ENCODE results near the gene SPATA31E1.
"Not testable (repeated sequence)": the region's sequence is repeated elsewhere in the genome, so short reads cannot be mapped to it uniquely, and the experiment has no call there.

The SPATA31E1 gene

GRCh38 chr9:87885484-87886189, 3.0 kb downstream of the SPATA31E1 start:
- no peak for DNase-seq (ENCODE audit: low read depth in 2 of 2)

- DNase-seq (ENCODE audit: low read depth in 2 of 2), result no peak
Observed at GRCh38 chr9:87886210-87886932, 3.7 kb downstream of the SPATA31E1 start.

DNA sequence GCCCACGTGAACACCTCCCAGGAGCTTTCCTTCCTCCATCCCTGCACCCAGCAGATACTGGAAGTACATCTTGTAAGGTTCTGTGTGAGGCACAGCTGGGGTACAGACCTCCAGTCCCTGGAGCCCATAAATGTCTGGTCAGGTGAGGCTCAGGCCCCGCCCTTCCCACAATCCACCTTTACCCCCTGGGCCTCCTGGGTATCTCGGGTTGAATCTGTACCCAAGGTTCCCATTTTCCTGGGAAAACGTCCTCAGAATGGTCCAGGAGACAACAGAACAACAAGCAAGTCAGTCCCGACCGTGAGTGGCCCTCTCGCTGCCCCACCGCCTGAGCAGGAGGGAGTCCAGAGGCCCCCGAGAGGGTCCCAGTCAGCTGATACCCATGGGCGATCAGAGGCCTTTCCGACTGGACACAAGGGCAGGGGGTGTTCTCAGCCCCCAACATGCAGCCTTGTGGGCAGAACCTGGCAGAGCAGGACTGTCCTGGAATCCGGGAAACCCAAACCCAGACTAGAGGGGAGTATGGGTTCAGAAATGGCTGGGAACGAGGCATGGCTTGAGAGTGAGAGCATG, 4.3 kb downstream of the SPATA31E1 start:
- DNase-seq (ENCODE audit: low read depth in 2 of 2), result no peak

GRCh38 chr9:87887661-87888480, 5.2 kb downstream of the SPATA31E1 start:
- no peak for DNase-seq (ENCODE audit: low read depth in 2 of 2)

- no peak for DNase-seq (ENCODE audit: low read depth in 2 of 2)
Observed at GRCh38 chr9:87888501-87888900, 5.8 kb downstream of the SPATA31E1 start.

GRCh38 chr9:87889065-87889881, 6.6 kb downstream of the SPATA31E1 start:
- no peak for DNase-seq (ENCODE audit: low read depth in 2 of 2)

DNA sequence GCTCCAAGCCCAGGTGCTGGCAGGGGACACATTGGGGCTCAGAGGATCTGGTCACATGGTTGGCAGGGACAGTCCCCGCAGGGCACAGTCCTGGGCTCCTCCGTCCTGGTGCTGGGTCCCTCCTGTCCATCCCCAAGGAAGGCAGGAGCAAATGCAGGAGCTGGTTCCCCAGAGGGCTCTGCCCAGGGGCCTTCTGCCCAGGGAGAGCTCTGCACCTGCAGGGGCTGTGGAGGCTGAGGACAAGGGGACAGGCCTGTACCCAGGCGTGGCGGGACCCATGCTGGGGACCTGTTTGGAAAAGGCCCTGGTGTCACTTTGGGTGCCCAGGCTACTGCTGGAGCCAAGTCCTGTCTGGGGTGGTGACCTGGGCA, 7.2 kb downstream of the SPATA31E1 start:
- no peak for DNase-seq (ENCODE audit: low read depth in 2 of 2)

DNA sequence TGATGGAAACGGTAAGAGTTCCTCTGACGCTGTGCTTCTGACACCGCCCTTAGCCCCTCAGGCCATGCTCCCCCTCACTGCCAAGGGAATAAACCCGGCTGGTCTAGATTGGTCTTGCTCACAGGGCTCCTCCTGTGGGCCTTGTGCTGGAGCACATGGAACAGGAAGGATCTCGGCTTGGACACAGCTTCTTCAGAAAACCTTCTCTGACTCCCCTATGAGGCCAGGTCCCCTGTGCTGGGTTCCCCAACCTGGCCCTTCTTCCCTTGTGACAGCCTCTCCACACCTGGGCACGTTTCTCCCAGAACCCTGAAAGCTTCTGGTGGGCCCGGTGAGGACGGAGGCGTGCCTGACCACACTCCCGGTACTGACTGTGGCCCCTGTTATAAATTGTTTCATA, 8.2 kb downstream of the SPATA31E1 start:
- no peak for DNase-seq (ENCODE audit: low read depth in 2 of 2)

- DNase-seq (ENCODE audit: low read depth in 2 of 2), result no peak
Observed at GRCh38 chr9:87891754-87892153, 9.1 kb downstream of the SPATA31E1 start.

DNA sequence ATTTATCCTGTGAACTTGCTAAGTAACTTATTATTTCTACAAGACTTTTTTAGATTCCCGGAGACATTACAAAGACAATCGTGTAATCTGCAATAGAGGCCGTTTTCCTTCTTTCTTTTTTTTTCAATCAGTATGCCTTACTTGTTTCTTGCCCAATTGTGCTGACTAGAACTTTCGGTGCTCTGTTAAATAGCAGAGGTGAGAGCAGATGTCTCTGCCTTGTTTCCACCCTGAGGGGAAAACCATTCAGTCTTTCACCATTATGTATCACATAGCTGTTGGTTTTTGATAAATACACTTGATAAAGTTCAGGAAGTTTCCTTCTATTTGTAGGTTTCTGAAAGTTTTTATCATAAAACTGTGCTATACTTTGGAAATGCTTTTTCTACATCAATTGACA, 10.3 kb downstream of the SPATA31E1 start:
- no peak for DNase-seq (ENCODE audit: low read depth in 2 of 2)

DNA sequence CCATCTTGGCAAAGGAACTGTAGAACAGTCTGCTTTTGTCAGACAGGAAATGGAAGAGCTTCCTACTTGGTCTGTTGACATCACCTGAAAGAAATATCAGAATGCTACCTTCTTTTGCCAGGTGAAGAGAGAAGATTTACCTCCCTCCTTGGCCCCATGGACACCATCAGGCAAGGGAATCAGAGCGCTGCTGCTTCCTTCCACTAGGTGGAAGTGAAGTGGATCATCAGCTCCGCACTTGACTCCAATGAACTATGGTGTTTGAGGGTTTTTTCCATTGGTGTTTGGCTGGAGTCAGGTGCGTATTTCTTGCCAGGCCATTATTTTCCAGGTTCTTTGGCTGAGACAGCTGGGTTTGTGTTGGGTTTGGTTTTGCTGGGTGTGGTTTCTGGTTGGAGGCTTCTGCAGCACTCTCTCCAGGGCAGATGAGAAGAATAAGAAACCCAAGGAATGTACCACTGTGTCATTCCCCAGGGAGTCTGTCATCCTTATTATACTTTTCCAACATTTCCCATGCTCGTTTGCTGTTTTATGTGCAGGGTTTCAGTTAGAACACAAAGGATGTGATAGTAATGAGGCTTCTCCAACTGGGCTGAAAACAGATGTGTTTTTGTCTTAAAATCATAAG, 12.4 kb downstream of the SPATA31E1 start:
- DNase-seq (ENCODE audit: low read depth in 2 of 2), result no peak

- DNase-seq (ENCODE audit: low read depth in 2 of 2), result no peak
Observed at GRCh38 chr9:87896891-87897290, 14.2 kb downstream of the SPATA31E1 start.

GRCh38 chr9:87898151-87898550, 15.5 kb downstream of the SPATA31E1 start:
- DNase-seq (ENCODE audit: low read depth in 2 of 2), result no peak

DNA sequence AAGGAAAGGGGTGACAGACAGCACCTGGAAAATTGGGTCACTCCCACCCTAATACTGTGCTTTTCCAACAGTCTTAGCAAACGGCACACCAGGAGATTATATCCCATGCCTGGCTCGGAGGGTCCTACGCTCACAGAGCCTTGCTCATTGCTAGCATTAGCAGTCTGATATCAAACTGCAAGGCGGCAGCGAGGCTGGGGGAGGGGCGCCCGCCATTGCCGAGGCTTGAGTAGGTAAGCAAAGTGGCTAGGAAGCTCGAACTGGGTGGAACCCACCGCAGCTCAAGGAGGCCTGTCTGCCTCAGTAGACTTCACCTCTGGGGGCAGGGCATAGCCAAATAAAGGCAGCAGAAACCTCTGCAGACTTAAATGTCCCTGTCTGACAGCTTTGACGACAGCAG, 19.7 kb downstream of the SPATA31E1 start:
- DNase-seq (ENCODE audit: low read depth in 2 of 2), result not testable (repeated sequence)

DNA sequence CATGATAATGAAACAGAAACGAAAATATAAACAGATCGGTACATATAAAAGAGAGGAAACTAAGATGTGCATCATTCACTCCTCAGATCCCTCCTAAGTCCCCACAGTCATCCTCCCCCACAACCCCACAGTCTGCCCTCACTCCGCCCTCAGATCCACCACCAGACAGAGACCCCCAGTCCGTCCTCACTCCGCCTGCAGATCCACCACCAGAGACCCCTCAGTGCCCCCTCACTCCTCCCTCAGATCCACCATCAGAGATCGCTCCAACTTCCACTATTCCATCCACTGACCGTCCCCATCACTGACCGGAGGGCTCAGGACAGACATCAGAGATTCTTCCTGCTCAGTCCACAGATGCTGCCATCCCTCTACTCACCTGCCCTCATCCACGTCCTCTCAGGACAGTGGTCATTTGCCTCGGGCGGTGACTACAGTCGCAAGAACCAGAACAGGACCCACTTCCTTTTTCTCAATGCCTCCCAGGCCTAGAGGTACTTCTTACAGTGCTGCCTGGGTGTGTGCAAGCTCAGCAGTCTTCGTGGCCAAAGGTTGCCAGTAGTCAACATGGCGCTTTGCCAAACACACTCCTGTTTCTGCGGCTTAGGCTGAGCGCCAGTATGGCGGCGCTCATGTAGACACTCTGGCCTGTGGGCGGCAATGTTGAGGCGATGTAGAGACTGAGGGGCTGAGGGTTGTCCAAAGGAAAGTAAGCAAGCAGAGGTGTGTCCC, 26.8 kb downstream of the SPATA31E1 start:
- no peak for DNase-seq (ENCODE audit: low read depth in 2 of 2)

DNA sequence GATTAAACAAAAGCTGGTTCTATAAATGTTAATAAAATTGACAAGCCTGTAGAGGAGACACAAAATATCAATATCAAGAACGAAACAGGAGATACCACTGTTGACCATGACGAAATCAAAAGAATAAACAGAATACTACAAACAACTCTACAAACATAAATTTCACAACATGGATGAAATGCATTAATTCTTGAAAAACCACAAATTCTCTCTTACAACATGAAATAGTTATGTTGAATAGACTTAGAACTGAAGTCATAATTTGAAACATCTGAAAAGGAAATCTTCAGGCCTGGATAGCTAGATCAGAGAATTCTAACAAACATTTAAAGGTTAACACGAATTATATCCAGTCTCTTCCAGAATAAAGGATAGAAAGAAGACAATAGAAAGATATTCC, 28.1 kb downstream of the SPATA31E1 start:
- DNase-seq (ENCODE audit: low read depth in 2 of 2), result no peak

- not testable (repeated sequence) for DNase-seq (ENCODE audit: low read depth in 2 of 2)
Observed at GRCh38 chr9:87917662-87918061, 35.0 kb downstream of the SPATA31E1 start, which contains the start of gene SPATA31C1. Gene SPATA31C1, plus strand, starts transcription at chr9:87917962.

GRCh38 chr9:87919013-87919412, 36.3 kb downstream of the SPATA31E1 start:
- not testable (repeated sequence) for DNase-seq (ENCODE audit: low read depth in 2 of 2)

DNA sequence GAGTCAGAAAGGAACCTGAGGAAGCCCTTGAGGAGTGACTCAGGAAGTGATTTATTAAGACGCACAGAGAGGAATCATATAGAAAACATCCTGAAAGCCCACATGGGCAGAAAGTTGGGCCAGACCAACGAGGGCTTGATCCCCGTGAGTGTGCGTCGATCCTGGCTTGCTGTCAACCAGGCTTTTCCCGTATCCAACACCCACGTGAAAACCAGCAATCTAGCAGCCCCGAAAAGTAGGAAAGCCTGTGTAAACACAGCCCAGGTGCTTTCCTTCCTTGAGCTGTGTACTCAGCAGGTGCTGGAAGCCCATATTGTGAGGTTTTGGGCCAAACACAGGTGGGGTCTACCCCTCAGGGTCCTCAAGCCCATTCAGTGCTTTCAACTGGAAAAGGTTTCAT, 38.9 kb downstream of the SPATA31E1 start:
- not testable (repeated sequence) for DNase-seq (ENCODE audit: low read depth in 2 of 2)

DNA sequence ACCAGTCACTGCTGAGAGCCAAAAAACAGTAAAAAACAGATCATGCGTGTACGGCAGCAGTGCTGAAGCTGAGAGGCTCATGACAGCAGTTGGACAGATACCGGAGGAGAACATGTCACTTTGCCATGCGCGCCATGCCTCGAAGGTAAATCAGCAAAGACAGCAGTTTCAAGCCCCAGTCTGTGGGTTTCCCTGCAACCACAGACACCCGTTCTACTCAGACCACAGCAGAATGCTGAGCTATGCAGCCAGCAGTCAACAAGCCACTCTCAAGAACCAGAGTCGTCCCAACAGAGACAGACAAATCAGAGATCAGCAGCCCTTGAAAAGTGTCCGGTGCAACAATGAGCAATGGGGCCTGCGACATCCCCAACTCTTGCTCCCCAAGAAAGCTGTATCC, 40.3 kb downstream of the SPATA31E1 start:
- DNase-seq (ENCODE audit: low read depth in 2 of 2), result not testable (repeated sequence)
